Stimulated activated CD4-positive, alpha-beta T cell treated with anti-CD3 and anti-CD28 coated beads, Interleukin-15, amount 100 ng/mL, for 48 hours (primary cell): ENCODE results near the gene PLCD3.
A peak's percentile ranks its signal among the peaks of the same experiment; 100 is the strongest.

ENCODE experiments used
- DNase-seq, 2 donors: peaks; one replicate each; pipeline ENCODE4 v3.0.0-alpha.2; 2020; ENCODE audit warnings: low read depth in 2 of 2

Gene PLCD3

DNA sequence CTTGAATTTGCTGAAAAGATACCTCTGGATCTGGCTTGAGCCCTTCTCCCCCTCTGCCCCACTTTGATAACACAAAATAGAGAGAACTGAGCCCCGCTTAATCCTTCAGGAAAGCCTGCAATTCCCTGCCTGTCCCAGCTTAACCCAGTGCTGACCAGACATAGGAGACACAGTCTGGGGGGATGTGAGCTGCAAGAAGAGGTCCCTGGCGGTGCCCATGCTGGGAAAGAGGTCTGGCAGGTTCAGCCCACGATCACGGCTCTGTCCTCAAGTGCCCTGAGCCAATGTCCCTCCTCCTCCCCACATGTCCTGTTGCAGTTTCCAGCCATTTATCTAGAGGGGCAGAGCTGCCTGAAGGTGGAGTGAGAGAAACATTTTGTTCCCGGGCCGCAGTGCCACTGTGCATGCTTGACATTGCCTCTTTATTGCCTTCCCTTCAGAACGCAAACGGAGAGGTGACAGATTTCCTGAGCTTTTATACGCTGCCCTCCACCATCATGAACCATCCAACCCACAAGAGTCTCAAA is 29.0 kb downstream of the PLCD3 start:
- DNase-seq = no peak

DNA sequence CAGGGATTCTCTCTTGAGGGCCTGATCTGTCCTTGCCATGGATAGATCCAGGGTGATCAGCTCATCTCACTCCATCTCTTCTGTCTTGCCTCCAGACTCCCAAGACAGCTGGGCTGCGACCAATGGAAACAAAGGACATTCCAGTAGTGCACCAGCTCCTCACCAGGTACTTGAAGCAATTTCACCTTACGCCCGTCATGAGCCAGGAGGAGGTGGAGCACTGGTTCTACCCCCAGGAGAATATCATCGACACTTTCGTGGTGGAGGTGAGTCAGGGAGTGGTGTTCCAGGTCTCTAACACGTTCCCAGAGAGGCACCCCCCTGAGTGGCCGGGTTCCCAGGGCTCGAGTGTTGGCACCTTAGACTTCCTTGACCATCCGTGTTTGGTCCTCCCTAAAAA is 29.5 kb downstream of the PLCD3 start:
- DNase-seq = no peak

DNA sequence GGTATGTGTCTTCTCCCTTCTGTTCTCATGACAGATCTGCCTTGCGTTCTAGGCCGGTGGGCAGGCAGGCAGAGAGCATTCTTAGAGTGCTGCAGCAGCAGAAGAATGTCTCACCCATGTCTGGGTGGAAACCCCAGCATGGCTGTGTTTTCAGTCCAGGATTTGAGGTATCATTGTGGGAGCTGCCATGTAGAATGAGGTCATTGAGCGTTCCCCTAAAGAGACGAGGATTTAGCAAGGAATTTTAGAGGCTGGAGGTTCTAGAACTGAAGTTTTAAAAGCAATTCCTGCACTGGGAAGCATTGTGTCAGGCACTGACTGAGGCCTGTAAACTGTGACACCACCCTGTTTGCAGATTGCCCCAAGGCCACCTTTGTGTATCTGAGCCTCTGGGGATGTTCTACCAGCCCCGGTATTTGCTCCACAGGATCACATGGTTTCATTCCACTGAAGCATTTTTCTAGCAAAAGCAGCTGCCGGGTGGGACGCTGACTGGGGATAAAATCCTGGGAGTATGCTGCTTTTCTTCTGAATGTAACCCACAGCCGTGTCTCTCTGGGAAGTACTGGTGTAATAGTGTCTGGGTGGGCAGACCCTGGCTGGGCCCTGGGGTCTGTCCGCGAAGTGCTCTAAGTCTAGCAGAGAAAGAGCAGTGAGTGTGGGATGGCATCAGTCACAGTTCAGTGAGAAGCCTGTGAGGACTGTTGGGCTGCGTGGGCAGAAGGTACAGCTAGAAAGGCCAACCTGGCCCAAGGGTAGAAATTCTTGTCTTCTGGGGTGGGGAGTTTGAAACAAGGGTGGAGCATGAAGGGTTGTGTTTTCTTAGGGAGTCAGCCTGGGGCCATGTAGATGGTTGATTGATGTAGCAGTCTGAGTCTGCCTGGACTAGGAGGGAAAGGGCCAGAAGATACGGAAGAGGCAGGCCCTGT is 30.2 kb downstream of the PLCD3 start:
- no peak for DNase-seq

DNA sequence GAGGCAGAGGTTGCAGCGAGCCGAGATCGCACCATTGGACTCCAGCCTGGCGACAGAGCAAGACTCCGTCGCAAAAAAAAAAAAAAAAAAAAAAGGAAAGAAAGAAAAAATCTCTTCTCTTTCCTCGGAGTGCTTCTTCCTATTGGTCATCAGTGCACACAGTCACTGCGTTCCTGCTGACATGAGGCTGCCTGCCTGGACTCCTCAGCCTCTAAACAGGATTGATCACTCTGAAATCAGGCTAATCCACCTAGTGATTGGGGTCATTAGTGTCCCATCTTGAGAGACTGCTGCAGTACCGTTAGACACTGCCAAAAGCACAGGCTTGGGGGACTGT is 30.8 kb downstream of the PLCD3 start:
- DNase-seq = no peak

DNA sequence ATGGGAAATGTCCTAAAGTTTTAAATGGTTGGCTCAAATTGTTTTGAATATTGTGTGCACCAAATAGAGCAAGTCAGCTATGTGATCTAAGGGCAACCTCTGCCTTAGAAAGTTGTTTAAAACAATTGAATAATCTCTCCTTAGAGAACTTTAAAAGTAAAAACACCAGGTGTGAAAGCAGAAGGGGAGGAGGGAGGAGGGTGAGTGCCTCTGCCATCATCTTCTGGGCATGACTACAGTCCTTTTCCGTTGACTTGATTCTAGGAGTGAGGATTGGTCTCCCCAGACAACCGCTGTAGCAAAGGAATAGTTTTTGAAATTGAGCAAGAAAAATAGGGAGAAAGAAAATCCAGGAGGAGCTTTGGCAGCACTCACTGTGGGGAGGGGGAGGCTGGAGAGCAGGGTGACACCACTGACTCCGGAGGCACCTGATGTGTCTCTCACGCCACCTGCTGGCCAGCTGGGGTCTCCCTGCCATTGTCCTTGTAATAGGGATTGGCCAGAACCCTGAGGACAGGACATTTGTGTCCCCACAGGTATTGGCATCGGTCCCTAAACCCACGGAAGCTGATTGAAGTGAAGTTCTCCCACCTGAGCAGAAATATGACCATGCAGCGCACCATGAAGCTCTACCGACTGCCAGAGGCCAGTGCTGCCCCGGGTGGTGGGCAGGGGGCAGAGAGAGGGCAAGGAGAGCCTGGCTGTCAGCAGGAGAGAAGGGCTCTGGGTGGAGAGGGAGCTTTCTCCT is 33.3 kb downstream of the PLCD3 start:
- peak; percentile 43 to 71 for DNase-seq

DNA sequence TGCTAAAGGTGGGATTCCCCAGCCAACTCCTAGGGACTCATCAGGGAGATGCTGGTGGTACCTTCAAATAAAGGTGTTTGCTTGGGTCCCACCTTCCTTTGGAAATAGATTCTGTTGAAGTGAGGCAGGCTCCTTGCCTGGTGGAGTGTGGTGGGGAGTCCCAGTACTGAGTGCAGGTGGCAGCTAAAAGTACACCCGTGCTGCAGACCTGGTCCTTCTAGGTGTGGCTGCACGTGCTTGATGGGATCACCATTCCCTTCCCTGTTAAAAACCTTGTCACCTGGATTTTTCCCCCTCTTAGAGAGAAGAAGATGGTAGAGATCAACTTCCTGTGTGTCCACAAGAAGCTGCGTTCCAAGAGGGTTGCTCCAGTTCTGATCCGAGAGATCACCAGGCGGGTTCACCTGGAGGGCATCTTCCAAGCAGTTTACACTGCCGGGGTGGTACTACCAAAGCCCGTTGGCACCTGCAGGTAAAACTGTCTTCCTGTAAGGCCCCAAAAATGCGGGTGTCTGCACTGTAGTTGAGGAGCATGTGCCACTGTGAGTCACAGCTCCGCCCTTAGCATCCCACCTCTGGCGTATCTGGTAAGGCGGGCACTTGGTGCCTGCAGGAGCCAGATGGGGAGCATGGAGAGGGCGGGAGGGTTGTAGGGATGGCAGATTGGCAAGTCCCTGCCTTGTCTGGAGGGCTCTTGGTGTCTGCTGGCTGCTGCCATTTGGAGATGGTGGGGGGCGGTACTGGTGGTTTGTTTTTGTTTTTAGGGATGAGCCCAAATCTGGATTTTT is 34.0 kb downstream of the PLCD3 start:
- DNase-seq = no peak

DNA sequence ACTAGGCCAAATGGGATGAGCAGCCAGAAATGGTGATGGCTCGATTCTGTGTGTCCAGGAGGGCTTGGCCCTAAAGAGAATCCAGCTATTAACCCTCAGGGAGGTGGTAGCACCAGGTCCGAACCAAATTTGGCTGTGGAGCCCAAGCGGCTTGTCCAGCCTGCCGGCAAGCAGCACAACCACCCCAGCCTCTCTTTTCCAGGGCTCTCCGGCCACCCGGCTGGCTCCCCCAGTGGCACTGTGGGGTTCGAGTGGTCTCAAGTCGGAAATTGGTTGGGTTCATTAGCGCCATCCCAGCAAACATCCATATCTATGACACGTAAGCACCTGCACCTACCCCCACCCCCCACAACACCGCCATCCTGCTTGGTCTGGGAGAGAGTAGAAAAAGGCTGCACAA is 35.4 kb downstream of the PLCD3 start:
- no peak for DNase-seq

DNA sequence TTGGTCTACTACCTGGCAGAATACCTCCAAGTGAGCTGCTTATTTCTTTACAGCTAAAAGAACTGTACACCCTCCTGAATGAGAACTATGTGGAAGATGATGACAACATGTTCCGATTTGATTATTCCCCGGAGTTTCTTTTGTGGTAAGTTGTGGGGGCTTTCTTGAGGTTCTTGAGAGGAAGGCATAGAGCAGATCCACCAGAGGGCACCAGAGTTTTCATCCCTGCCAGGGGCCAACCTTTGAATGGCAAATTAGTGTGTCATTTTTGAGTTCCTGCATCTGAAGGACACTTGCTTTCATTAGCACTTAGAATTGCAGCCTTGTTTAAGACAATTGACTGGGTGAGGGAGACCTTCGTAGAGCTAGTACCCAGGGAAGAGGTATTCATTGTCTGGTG is 36.2 kb downstream of the PLCD3 start:
- no peak for DNase-seq

DNA sequence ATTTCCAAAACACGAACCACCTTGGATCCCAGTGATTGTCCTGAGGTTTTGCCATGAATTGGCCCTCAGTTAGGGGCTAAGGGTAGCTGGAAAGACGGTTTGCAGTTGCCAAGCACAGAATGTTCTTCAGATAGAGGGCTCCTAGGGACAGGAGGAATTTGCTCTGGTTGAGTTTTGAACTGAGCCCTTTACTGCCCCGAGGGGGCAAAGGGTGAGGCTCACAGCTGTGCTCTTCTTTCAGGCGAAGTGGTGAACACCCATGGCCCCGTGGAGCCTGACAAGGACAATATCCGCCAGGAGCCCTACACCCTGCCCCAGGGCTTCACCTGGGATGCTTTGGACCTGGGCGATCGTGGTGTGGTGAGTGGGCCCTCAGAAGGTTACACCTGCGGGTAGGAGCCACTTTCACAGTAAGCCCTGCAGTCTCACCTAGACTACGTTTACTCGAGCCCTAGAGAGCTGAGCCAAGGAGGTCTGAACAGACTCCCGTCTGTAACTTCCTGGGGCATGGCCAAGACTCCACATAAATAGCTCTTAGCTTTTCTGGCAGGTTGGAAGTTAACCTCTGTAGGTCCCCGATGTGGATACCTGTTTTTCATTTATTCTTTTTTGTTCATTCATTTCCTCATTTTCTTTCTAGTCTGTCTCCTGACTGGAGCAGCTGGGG is 38.7 kb downstream of the PLCD3 start:
- no peak for DNase-seq

DNA sequence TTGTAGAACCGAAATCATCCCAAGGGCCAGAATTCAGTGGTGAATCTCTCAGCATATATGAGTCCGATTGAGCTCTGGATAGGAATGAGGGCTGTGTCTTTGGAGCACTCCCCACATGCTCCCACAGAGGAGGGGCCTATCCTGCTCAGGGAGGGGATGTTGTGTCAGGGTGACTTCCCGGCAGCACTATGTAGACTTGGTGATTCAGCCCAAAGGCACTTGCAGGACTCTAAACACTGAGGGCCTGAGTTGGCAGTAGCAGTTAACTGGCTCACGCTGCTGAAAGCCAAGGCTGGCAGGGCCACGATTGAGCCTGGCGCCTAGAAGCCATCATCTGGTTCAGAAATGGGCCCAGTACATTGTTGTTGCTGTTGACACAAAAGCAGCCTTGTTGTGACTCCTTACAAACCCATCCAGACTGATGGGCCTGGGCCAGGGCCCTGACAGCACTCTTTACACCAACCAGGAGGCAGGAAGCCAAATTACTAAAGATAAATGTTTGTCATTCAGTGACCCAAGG is 39.3 kb downstream of the PLCD3 start:
- no peak for DNase-seq

DNA sequence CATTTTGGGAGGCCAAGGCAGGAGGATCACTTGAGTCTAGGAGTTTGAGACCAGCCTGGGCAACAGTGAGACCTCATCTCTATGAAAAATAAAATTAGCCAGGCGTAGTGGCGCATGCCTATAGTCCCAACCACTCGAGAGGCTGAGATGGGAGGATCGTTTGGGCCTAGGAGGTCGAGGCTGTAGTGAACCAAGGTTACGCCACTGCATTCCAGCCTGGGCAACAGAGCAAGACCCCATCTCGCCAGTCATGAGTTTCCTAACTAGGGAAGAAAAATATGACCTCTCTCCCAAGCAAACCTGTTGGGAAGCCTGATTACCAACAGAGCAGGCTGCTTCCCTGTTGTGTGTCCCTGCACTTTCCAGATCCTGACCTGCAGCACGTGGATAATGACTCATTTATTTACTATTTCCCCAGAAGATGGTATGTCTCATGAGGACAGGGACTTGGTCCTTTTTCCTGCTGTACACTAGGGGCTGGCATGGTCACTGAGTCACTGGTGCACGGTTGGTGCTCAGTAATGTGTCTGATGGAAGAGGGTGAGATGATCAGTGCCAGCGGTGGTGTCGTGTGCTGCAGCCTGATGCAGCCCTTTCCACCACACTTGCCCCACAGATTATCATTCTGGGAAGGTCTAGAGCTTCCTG is 40.4 kb downstream of the PLCD3 start:
- no peak for DNase-seq

DNA sequence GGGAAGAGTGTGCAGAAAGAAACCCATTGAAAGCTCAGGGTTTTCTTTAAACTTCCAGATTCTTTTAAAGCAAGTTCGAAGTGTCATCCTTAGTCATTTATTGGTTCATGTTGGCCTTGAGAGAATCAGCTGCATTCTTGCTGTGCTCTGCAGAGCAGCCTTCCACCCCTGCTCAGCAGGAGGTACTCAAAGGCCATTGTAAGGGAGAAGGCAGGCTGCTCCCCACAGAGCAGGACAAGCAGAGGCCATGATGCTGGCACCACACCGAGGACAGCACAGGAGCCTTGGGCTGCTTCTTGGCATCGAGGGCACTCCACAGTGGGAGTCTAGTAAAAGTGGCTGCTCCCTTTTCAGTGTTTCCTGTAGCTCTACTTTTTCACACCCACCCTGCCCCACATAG is 41.6 kb downstream of the PLCD3 start:
- DNase-seq = no peak

DNA sequence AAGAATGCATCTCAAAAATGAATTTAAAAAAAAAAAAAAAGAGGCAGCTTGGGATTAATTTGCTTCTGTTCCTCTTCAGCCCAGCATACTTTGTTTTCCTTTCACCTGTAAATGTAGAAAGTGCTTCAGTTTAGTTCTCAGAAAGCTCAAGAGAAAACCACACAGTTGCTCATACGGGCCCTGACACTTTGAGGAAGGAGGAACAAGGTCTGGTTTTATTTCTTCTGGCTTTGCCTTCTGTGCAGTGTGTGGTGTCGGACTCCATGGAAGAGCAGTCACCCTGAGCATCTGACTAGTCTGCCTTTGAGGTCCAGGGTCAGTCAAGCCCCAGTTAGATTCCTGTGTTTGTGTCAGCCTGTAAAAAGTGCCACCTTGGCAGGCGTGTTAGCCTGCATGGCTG is 43.6 kb downstream of the PLCD3 start:
- no peak for DNase-seq

DNA sequence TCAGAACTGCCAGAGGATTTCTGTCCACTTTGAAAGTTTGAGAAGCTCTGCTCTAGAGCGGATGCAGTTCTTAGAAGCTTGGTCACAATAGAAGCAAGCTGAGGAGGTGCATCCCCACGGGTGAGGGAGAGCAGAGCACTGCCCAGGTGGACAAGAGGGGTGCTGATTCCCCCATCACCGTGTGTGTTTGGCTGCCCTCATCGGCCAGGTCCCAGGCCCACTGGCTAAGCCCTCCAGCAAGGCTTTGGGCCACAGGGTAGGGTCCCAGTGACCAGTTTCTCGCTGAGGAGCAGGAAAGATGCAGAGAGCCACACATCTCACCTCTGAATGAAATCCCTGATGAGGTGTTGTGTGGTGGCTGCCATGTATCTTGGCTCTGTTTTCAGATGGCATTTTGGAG is 44.3 kb downstream of the PLCD3 start:
- DNase-seq = no peak

DNA sequence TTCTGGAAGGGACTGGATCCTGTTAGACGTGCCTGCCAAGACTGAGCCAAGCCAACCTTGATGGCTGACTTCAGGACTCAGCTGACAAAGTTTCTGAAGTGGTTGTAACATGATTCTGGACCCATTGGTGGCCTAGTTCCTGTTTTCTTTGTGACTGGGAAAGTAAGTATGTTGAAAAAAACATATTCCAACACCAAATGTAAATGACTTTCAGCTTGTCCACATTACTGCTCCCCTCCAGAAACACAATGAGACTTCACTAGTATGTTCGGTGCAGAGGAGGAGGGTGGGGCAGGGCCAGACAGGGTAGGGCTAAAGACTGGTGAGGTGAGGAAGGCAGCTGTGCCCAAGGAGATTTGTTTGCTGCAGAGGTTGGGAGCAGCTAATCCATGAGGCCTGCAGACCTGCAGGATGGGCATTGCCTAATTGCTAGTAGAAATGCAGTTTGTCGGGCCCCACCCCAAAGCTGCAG is 44.8 kb downstream of the PLCD3 start:
- no peak for DNase-seq

DNA sequence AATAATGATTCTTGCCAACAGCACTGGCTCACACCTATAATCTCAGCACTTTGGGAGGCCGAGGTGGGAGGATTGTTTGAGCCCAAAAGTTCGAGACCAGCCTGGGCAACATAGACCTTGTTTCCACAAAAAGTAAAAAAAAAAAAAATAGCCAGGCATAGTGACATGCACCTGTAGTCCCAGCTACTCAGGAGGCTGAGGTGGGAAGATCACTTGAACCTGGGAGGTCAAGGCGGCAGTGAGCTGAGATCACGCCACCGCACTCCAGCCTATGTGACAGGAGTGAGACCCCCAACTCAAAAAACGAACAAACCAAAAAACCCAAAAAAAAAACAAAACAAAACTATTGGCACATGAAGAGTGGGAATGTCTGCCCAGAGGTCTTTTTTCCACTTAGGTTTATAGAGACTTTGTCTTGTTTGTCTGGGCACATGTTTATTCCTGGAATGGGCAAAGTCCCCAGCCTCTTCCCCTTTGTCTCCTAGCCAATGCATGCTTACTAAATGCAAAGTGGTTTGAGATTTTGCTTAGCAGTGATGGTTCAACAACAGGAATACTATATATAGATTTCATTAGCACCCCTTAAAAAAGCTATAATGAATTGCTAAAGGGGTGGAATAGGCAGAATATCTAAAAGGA is 45.3 kb downstream of the PLCD3 start:
- no peak for DNase-seq

DNA sequence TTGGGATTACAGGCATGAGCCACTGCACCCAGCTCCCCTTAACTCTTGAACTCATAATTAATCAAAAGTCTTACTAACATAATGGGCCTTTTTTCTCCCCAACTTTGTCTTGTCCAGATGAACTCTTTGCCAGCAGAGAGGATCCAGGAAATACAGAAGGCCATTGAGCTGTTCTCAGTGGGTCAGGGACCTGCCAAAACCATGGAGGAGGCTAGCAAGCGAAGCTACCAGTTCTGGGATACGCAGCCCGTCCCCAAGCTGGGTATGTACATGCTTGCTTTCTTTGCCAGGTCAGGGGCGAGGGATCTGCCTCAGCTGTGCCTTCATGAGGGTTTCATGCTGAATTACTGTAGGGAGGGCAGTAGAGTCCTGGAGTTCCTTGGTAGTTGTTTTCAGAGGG is 45.9 kb downstream of the PLCD3 start:
- no peak for DNase-seq

DNA sequence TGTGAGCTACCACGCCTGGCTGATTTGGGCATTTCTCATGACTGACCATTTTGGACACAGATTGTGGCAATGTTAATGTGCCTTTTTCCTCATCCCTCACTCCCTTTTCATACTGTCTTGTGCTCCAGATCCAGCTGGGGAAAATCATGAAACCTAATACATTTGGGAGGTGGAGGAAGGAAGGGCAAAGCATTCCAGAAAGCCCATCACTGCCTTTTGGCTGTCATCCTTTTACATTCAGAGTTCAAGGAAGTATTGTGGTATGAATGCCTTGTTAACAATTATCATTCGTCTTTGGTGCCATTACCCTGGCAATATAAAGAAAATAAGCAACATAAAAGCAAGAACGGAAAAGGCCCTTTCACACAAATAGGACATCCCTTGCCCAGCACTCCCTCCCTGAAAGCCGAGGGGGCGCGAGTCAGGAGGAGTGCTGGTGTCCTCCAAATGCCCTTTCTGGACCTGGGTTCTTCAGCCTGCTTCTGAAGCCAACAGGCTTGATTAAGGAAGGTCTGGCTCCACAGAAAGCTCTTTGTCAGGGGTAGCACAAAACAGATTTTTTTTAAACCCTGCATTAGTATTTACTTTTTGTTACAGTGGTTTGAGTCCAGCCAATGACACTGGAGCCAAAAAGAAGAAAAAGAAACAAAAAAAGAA is 51.1 kb downstream of the PLCD3 start:
- DNase-seq = no peak

DNA sequence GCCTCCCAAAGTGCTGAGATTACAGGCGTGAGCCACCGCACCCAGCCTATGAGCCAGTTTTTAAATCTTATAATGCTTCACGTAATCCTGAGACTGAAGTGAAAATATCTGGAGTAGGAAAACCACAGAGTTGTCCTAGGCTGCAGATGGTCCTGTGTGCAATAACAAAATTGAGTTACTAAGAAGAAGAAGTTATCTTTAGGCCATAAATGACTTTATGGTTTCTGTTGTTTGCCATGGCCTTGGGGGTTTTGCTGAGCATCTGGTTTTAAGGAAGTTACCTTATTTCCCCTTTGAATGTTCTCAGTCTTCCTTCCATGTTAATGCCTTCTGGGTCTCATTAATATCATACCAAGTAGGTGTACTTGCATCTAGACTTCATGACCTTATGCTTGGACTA is 54.7 kb downstream of the PLCD3 start:
- DNase-seq = no peak
